GM04503 (cell line): Measurements from ENCODE around the gene MAP7D1.
"Not testable (repeated sequence)": the region's sequence is repeated elsewhere in the genome, so short reads cannot be mapped to it uniquely, and the experiment has no call there.

Source experiments
- DNase-seq: peaks from one replicate; pipeline ENCODE4 v3.0.0-alpha.2; 2012; ENCODE audit warnings: low read depth

MAP7D1 gene

GRCh38 chr1:36168514-36168913 is 12.6 kb downstream of the MAP7D1 start:
- DNase-seq = no peak

- DNase-seq = no peak
Measured at GRCh38 chr1:36170643-36171412, 14.9 kb downstream of the MAP7D1 start.

- no peak for DNase-seq
Measured at GRCh38 chr1:36172017-36172747, 16.2 kb downstream of the MAP7D1 start.

- no peak for DNase-seq
Measured at GRCh38 chr1:36172983-36173382, 17.0 kb downstream of the MAP7D1 start.

DNA sequence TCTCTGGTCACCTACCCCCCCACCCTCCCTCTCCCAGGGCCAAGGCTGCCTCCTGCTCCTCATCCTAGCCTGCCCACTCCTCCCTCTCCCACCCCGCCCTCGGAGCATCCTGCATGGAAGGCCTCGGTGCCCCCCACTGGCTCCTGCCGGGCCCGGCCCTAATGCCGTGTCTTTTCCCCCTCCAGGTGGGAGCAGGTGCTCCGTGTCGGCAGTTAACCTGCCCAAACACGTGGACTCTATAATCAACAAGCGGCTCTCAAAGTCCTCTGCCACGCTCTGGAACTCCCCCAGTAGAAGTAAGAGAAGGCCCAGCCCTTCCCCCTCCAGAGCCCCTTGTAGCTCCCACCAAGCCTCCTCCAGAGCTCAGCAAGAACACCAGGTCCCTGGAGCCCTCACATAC is 18.8 kb downstream of the MAP7D1 start:
- no peak for DNase-seq

DNA sequence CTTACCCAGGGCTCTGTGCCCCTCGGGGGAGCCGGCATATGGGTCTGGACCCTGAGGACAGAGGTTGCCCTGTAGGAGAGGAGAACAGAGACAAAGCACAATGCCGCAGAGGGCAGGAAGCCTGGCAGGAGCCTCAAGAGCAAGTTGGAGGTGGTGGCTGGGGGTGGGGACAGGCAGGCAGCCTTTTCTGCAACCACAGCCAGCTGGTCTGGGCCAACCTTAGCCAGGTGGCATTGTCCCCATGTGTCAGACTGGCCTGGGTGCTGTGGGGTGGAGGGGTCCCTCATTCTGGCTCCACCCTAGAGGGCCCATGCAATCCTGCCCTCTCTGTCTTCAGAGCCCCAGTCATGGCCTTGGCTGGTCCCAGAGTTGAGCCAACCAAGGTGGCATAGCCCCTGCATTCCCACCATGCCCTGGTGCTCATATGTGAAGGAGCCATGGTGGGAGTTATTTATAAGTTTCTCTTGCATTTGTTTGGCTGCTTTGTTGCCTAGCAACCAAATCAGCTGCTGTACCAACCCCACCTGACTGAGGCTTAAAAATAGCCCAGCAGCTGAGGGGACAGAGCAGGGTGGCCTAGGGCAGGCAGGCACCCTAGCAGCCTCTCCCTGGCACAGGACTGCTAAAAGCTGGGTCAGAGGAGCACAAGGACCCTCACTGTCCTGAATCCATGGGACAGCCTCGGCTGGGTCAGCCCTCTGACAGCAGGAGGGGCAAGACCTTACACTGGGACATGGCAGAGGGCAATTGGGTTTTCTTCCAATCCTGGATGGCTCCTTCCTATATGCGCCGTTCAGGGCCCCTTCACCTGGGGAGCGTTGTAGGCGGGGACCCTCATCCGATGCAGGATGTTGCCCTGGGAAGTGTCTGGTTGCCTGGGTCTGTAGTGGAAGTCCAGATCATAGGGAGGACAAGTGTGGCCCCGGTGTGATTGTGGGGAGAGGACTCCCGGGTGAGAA is 19.5 kb downstream of the MAP7D1 start:
- no peak for DNase-seq

DNA sequence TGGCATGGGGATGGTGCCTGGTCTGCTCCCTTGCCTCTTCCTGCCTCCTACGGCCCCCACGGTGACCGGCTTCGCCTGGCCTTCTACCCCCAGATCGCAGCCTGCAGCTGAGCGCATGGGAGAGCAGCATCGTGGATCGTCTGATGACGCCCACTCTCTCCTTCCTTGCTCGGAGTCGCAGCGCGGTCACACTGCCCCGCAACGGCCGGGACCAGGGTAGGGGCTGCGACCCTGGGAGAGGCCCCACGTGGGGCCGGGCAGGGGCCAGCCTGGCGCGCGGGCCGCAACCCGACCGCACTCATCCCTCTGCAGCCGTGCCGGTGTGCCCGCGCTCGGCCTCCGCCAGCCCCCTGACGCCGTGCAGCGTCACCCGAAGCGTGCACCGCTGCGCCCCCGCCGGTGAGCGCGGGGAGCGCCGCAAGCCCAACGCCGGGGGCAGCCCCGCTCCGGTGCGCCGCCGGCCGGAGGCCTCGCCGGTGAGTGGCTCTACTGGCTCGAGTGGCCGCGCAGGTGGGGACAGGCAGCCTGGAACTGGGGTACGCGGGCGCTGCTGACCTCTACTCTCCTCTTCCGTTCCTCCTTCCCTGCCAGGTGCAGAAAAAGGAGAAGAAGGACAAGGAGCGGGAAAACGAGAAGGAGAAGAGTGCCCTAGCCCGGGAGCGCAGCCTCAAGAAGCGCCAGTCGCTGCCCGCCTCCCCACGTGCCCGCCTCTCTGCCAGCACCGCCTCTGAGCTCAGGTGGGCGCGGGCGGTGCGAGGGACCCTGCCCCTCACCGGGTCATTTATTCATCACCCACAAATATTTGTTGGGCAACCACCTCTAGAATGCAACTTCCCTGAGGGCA is 20.4 kb downstream of the MAP7D1 start:
- no peak for DNase-seq

- DNase-seq = no peak
Measured at GRCh38 chr1:36177589-36178431, 21.9 kb downstream of the MAP7D1 start.

DNA sequence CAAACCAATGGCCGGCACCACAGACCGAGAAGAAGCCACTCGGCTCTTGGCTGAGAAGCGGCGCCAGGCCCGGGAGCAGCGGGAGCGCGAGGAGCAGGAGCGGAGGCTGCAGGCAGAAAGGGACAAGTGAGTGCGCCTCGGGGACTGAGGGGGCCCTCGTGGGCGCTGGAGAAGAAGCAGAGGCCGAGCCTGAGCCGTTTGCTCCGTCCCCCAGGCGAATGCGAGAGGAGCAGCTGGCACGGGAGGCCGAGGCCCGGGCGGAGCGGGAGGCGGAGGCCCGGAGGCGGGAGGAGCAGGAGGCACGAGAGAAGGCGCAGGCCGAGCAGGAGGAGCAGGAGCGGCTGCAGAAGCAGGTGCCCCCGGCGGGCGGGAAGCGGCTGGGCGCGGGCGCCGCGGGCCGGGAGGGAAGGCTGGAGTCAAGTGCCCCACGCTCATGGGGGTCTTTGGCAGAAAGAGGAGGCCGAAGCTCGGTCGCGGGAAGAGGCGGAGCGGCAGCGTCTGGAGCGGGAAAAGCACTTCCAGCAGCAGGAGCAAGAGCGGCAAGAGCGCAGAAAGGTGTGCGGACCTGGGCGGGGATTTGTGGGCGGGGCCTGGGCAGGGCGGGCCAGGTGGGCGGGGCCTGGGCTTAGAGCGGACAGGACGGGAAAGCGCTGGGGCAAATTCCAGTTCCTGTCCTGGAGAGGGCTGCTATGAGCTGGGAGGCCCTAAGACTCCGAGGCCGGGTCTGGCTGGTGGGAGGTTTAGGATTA is 22.7 kb downstream of the MAP7D1 start:
- DNase-seq = no peak

- no peak for DNase-seq
Measured at GRCh38 chr1:36179220-36179600, 23.2 kb downstream of the MAP7D1 start.

- DNase-seq = no peak
Measured at GRCh38 chr1:36182734-36183133, 26.8 kb downstream of the MAP7D1 start.

- DNase-seq = no peak
Measured at GRCh38 chr1:36183309-36183856, 27.4 kb downstream of the MAP7D1 start.

DNA sequence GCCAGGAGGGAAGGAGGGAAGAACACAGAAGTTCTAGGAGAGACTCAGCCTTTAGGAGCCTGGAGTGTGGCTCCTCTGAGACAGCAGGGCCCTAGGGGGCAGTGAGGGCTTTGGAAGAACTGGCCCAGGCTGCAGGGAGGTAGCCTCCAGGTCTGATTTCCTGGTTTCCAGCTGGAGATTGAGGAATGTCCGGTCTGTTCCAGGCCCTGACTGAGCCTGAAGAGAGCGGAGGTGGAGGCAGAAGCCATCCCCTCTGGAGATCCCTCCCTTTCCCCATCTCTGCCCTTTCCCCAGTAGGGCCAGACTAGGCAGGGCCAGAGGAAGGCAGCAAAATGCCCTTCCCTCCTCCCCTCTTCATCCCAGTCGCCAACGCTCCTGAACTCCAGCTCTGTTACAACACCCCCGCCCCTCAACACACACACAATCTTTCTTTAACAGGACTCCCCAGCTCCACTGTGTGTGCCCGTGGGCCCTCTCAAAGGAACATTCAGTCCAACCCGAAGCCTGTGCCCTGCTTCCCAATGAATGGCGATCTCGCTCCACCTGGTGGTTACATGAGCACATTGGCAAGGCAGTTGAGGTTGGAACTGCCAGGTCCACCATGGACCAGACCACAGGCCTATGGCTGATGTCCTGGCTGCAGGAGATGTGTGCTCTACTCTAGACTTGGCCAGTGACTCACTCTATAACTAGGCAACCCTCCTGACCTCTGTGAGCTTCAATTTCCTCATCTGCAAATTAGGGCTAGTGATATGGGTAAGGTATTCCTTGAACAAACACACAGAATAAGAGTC is 32.0 kb downstream of the MAP7D1 start:
- peak; percentile 75 for DNase-seq

DNA sequence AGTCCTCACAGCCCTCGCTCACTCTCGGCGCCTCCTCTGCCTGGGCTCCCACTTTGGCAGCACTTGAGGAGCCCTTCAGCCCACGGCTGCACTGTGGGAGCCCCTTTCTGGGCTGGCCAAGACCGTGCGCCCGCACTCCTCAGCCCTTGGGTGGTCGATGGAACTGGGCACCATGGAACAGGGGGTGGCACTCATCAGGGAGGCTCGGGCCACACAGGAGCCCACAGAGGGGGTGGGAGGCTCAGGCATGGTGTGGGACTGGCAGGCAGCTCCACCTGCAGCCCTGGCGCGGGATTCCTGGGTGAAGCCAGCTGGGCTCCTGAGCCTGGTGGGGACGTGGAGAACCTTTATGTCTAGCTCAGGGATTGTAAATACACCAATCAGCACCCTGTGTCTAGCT is 40.8 kb downstream of the MAP7D1 start:
- DNase-seq = not testable (repeated sequence)

- DNase-seq = no peak
Measured at GRCh38 chr1:36198641-36199040, 42.7 kb downstream of the MAP7D1 start.

DNA sequence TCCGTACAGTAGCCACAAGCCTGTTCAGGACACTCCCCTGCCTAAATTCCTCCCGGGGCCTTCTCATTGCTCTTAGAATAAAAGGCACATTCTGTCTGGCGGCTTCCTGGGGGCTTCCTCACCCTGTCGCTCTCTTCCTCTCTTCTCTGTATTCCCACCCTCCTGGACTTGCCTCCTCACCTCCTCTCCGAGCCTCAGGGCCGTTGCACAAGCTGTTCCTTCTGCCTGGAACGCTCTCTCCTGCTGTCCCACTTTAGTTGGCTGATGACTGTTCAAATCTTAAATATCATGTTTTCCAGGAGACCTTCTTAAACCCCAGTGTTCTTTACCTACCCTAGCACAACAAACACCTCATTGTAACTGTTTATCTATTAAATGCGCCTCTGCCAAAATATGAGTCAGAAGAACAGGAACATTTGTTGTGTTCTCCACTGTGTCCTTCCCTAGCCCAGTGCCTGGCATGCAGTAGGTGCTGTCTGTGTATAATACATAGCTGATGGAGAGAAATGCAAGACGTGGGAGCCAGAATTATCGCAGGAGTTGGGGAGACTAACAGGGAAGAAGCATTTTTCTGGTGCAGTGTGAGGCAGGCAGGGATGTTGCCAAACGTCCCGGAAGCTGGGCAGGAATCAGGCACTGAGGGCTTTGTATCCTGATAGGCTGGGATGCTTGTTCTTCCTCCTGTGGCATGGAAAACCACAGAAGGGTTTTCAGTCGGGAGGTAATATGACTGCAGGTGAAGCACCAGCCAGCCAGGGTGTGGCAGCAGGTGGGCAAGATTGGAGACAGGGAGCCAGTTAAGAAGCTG is 44.2 kb downstream of the MAP7D1 start:
- no peak for DNase-seq

GRCh38 chr1:36203027-36203553 is 47.1 kb downstream of the MAP7D1 start:
- DNase-seq = no peak
